GM19397 (cell line): Measurements from ENCODE around the gene LIN7A.

ENCODE experiments used
- ATAC-seq: cut with Tn5 transposase; IDR thresholded peaks from one replicate; pipeline ENCODE4 v1.9.1; 2021; ENCODE audit warnings: mild to moderate bottlenecking, moderate library complexity; ENCODE audit not compliant: unreplicated experiment

The LIN7A gene

GRCh38 chr12:80860928-80861327 lies 76.8 kb downstream of the LIN7A start:
- no peak for ATAC-seq

- no peak for ATAC-seq
These were observed 77.5 kb downstream of the LIN7A start for GRCh38 chr12:80860206-80860605.

- no peak for ATAC-seq
These were observed 79.4 kb downstream of the LIN7A start for GRCh38 chr12:80858356-80858755.

GRCh38 chr12:80857311-80857710 lies 80.4 kb downstream of the LIN7A start:
- no peak for ATAC-seq

- no peak for ATAC-seq
These were observed 88.4 kb downstream of the LIN7A start for GRCh38 chr12:80849337-80849736.

GRCh38 chr12:80848858-80849257 lies 88.9 kb downstream of the LIN7A start:
- no peak for ATAC-seq

- no peak for ATAC-seq
These were observed 90.2 kb downstream of the LIN7A start for GRCh38 chr12:80847575-80847974.

- no peak for ATAC-seq
These were observed 90.8 kb downstream of the LIN7A start for GRCh38 chr12:80846952-80847351.

GRCh38 chr12:80845639-80846038 lies 92.1 kb downstream of the LIN7A start:
- ATAC-seq, result no peak

GRCh38 chr12:80843969-80844368 lies 93.8 kb downstream of the LIN7A start:
- ATAC-seq, result no peak

- no peak for ATAC-seq
These were observed 99.0 kb downstream of the LIN7A start for GRCh38 chr12:80838708-80839107.

- no peak for ATAC-seq
These were observed 99.6 kb downstream of the LIN7A start for GRCh38 chr12:80838024-80838658.

- ATAC-seq, result peak; percentile 51
These were observed 100.3 kb downstream of the LIN7A start for GRCh38 chr12:80837342-80837978.

GRCh38 chr12:80834724-80835123 lies 103.0 kb downstream of the LIN7A start:
- no peak for ATAC-seq

- ATAC-seq, result no peak
These were observed 107.1 kb downstream of the LIN7A start for GRCh38 chr12:80830533-80831088.

GRCh38 chr12:80829767-80830166 lies 108.0 kb downstream of the LIN7A start:
- no peak for ATAC-seq

- ATAC-seq, result no peak
These were observed 112.2 kb downstream of the LIN7A start for GRCh38 chr12:80825506-80825905.

GRCh38 chr12:80823393-80823792 lies 114.3 kb downstream of the LIN7A start:
- no peak for ATAC-seq

- ATAC-seq, result no peak
These were observed 116.2 kb downstream of the LIN7A start for GRCh38 chr12:80821513-80822000.

- ATAC-seq, result no peak
These were observed 118.9 kb downstream of the LIN7A start for GRCh38 chr12:80818878-80819277.

- ATAC-seq, result no peak
These were observed 122.4 kb downstream of the LIN7A start for GRCh38 chr12:80815351-80815750.

- no peak for ATAC-seq
These were observed 123.3 kb downstream of the LIN7A start for GRCh38 chr12:80814453-80814852.
